ENCODE results near the gene PCDH15.
"Not testable (repeated sequence)": the region's sequence is repeated elsewhere in the genome, so short reads cannot be mapped to it uniquely, and the experiment has no call there.

Gene PCDH15

DNA sequence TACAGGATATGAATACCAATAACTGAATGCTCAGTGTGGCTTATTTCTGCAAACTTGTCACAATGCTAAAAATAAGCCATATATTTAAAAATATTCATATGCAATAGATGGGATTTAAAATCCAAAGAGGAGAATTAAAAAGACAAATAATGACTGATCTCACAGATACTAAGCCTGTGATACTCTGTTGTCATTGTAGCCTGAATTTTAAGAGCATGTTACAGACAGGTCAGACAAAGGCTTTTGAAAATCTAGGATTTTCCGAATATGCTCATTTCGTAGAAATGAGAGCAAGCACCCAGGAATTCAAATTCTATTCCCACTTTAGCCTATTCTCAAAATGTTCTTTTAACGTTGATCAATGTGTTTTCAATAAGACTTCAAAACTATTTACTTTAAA is 269.7 kb downstream of the PCDH15 start:
- DNase-seq: no peak

DNA sequence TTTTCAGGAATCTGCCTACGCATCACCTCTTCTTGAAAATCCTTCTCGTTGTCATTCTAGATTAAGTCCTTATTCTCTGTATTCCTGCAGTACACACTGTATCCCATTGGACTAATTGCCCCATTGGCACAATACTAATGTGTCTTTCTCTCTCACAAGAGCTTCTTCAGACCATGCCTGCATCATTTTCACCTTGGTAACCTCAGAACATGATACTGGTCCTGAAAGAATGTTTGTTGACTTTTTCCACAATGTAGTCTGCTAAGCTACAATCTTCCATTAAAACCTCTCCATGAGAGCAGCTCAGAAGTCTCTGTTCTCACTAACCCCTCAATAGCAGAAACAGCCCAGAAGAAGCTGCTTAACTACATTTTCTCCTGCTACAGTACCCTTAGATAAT is 270.7 kb downstream of the PCDH15 start:
- no peak for DNase-seq

DNA sequence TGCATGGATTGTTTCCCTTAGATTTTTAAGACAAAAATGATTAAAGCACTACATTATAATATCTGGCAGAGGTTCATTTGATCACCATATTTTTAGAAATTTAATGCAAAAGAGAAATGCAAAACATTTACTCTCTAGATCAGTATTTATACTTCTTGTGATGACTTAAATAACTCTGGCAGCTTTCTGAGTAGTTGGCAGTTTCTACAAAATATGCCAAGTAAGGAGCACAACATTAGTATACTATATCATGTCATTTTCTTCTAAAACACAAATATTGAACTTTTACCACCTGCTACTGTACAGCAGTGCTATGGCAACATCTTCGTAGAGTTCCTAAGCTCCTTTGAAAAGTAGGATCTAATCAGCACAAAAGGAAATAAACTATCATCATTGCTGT is 275.2 kb downstream of the PCDH15 start:
- no peak for DNase-seq

DNA sequence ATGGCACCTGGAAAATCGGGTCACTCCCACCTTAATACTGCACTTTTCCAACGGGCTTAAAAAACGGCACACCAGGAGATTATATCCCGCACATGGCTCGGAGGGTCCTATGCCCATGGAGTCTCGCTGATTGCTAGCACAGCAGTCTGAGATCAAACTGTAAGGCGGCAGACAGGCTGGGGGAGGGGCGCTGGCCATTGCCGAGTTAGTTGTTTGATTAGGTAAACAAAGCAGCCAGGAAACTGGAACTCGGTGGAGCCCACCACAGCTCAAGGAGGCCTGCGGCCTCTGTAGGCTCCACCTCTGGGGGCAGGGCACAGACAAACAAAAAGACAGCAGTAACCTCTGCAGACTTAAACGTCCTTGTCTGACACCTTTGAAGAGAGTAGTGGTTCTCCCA is 285.8 kb downstream of the PCDH15 start:
- not testable (repeated sequence) for DNase-seq

DNA sequence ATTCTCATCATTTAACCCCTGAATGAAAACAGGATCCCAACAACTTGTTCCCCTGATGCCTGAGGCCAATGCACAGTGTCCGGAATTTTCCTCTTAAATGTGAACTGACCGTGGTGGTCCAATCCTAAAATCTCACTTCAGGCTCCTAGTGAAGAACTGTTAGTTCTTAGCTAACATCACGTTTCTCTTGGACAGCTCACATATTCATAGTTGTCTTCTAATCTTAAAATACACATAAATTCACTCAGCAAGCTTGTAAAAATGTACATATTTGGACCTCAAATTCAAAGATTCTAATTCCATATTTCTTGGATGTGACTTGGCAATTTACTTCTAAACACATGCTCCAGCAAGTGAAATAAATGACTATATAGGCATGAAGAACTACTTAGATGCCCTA is 297.2 kb downstream of the PCDH15 start:
- DNase-seq: no peak

DNA sequence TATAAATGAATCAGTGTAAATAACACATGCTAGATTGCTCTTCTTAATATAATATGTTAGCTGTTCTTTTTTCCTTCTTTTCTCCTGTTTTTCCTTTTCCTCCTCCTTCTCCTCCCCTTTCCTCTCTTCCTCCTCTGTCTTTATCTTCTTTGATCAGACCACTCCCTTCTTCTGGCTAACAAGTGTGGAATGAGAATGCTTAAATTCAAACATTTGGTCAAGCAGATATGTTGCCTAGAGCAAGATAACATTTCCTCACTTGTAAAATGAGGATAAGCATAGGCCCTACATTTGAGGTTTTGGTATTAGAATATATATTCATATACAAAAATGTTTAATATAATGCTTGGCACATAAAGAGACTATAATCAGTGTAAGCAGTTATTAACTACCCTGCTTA is 299.1 kb downstream of the PCDH15 start:
- no peak for DNase-seq

DNA sequence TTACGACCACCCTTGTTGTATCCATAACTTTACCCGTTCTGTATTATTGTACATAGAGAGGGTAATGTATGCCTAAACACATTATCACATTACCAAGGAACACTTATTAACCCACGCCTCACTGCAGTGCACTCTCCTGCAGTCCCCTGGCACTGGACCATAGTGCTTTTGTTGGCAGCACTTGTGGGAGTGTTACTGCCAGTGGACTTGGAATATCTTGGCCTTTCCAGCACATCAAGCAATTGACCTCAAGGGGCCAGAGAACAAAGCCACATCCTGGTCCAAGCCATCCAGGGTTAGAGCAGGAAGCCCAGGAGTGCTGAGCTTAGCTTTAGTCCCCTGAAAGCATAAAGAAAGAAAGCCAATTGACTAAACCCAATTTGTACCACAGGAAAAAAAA is 304.2 kb downstream of the PCDH15 start:
- no peak for DNase-seq

DNA sequence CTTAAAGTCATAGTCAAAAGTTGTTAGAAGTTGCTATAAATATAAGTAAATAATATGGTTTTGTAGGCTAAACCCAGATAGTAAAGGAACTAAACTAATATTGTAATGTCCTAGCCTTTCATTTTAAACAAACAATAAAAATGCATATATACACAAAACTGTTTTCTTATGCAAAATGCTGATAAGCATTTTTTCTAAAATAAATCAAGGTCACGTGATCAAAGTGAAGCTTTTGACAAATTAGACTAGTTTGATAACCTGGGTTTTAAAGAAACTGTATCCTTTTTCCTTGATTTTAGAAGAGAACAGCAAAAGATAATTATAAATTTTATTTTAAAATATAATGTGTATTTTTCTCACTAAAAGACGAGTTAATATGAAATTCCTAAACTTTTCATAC is 313.3 kb downstream of the PCDH15 start:
- no peak for DNase-seq

DNA sequence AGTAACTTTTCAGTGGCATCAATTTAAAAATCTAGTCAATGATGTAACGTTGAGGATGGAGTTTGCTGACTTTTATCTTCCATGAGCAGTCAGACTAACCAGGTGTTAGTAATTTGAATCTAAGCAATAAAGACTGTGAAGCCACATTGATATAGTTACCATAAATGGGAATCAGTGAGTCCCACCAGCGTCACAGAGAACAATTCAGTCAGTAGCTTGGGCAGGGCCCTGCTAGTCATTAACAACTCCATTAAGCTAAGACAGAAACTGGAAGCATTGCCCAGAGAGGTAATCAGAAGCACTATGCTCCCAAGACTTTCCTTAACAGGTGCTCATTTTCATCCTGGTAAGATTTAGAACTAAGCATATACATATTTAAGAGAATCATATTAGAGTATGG is 315.1 kb downstream of the PCDH15 start:
- no peak for DNase-seq

DNA sequence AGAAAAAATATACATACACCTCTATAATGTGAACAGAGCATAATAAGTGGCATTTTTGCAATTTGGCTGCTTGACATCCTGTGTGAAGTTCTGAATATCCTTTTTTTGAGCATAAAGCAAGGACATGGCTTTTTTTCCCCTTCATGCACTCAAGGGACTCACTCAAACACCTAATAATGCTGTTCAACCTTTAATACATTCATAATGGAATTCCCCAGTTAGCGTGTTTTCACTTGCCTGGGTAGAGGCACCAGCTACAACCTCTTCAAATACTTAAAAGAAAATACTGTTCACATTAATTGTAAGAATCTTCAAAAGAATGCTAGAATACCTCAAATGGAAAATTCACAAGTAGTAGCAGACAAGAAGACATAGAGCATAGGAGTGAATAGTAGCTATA is 316.8 kb downstream of the PCDH15 start:
- no peak for DNase-seq

DNA sequence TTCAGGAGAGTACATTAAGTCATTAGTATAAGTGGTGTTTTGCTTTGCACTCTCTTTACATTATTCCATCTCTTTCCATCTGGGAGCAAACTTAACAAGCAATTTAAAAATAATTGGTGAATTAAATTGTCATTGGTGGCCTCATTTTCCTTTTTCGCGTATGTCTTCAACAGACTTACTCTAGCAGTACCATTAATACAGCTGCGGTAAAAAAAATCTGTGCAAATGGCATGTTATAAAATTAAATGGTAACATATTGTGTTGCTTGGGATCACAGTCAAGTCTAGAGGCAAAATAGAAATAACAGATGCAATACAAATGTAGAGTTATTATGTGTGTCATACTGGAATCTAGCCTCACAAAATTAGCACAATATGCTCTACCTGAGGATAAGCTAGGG is 322.4 kb downstream of the PCDH15 start:
- no peak for DNase-seq

DNA sequence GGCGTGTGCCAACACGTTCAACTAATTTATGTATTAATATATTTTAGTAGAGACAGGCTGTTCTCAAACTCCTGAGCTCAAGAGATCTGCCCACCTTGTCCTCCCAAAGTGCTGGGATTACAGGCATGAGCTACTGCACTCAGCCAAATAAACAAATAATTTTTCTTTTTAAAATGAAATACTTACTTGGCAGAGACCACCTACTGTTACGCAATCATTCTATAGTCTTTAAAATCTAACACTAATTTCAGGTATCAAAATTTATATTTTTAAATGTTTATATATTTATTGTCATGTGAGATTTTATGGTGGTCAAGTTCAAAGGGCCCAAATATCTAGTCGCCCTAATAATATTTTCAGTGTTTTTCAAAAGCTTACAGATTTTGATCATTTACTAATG is 323.3 kb downstream of the PCDH15 start:
- DNase-seq: no peak

DNA sequence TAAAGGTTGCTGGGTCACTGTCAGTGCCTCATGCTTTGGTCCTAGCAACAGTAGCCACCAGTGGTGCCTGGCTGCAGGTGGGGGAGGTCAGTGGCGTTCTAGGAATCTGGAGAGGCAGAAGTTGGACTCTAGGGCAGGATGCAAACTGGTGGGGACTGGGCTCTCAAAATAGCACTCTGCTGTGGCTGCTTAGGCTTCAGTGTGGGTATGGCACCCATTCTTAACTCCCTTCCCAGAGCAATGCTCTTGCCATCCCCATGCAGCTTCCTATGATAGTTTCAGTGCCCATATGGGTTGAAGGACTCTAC is 330.8 kb downstream of the PCDH15 start:
- DNase-seq: no peak

DNA sequence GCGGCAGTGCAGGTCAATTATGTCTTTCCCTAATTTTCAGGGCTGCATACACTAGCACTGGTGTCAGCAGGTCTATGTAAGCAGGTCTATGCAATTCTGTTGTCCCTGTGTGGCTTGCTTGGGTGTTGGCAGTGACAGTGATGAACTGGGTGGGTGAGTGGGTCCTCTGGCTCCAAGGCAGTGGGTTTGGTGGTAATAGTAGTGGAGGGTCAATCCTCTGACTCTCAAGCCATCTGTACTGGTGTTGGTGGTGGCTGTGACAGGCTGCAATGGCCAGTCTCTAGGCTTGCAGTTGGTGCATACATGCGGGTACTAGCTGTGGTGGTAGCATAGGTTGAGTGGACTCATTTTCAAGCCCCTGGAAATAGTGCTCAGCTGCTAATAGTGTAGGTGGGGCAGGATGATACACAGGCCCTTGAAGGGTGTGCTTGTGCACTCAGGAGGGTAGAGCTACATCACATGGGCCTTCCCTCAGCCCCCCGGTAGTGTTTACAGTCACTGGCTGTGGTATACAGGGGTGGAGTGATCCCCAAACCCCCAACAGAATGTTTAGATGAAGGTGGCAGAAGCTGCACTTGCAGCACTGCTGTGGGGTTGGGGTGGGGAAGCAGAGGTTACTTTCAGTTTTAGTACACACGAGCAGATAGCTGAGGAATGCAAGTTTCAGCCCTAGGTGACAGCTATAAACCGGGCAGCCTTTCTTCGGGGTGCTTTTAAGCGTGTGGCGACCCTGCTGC is 331.3 kb downstream of the PCDH15 start:
- DNase-seq: no peak

DNA sequence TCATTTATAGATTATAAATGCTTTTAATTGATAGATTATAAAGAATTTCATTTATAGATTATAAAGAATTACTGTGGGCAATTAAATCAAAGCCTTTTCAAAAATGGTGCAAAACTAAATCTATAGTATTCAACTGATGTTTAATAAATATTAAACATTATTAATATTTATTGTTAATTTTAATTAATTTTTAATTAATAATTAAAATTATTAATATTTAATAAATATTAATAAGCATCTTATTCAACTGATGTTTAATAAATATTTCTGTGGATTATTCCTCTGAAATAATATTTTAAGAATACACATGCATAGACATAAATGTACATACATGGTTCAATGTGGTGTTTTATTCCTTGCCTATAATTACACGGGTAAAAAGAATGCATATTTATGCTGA is 346.8 kb downstream of the PCDH15 start:
- DNase-seq: no peak

DNA sequence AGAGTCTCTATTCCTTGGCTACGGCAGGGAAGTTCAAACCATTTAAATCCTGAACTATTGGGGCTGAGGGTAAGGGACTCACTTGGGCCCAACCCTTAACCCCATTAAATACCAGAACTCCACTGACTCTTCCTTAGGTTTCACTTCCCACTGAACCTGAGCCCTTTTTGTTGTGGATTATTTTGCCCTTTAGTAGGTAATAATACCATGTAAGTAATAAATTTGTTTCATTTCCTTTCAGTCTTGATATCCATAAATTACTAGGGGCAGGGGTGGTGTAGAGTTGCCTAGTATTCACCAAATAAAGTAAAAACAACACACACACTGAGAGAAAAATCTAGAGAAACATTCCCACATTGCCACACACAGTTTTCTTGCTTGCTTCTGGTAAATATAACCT is 352.0 kb downstream of the PCDH15 start:
- DNase-seq: no peak

DNA sequence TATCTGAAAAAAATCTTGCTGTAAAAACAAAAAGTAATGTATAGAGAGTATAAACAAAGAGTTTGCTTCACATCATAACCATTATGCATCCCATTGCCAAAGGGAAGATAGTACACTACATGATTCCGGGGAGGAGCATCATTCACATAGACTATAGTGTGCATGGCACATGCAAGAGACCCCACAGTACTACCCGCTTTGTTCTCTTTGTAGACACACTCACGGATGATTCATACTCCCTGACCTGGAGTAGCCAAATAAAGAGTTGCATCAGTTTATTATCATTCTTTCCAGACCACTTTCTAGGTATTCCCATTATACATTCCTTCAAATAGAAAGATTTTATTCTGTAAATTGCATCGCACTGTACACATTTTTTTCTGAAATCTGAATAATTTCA is 356.9 kb downstream of the PCDH15 start:
- no peak for DNase-seq

DNA sequence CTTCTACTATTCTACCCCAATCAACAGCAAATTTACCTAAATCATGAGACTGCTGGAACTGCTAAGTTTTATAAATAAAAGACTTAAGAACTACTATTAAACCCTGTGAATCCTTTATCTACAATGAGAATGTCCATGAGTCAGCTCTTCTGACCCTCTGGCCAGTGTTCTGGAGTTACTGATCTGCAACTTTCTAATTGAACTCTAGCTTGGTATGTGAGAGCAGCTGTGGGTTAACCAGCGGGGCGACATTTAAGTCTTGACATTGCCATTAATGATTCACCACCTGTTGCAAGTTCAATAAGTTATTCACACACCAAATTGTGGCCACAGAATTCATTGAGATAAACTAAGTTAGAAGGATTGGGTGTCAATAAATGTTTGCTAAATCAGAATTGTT is 359.8 kb downstream of the PCDH15 start:
- no peak for DNase-seq

DNA sequence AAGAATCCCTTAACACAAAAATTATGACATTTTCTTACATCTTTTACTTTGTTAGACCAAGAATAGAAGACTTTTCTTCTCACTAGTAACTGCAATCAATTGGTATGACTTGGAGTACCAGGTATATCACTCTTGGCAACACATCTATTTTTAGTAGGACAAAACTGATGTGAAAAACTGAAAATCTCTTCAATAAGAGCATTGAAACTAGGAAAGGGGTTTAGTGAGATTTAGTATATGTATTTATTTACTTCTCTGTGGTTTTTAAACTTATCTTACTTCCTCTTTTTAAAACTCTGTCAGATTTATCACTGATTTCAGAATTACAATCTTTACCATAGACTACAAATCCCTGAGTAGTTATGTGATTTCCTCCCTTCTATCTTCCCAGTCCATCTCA is 366.2 kb downstream of the PCDH15 start:
- DNase-seq: no peak

DNA sequence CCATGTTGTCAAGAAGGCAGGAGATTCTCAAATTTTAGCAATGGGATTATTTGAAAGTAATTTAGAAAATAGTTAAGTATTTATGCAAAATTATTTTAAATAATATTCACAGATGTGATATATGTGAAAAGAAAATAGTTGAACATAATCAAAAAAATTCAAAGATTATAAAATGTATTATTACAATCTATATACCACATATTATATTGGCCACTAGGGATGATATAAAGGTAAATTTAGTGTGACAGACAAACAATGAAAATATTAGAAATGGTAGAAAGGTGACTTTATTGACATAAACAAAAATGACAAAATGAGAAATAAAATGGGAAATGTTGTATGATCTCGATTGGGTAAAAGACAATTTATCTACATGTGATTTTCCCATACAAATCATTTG is 385.5 kb downstream of the PCDH15 start:
- no peak for DNase-seq

DNA sequence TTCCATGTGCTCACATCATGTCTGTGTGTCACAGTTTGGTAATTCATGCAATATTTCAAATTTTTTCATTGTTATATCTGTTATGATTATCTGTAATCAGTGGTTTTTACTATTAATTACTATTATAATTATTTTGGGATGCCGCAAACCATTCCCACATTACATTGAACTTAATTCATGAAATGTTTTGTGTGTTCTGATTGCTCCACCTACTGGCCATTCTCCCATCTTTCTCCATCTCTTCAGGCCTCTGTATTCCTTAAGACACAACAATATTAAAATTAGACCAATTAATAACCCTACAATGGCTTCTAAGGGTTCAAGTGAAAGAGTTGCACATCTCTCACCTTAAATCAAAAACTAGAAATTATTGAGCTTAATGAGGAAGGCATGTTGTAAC is 398.5 kb downstream of the PCDH15 start:
- no peak for DNase-seq

DNA sequence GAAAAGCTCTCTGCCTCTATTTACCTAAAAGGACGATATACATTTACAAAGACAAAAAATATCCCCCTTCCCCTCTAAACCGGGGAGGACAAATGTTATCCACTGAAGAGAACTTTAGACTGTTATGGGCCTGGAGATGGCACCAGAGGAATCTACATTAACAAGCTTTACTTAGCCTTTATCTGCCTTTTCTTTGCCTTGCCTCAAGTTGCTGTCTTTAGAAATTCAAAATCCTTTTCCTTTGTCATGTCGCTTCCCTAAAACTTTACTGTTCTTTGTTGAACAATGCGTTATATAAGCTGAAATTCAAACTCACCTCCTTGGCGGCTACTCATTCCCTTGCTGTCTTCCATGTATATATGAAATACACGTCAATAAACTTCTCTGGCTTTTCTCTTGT is 405.0 kb downstream of the PCDH15 start:
- DNase-seq: no peak

DNA sequence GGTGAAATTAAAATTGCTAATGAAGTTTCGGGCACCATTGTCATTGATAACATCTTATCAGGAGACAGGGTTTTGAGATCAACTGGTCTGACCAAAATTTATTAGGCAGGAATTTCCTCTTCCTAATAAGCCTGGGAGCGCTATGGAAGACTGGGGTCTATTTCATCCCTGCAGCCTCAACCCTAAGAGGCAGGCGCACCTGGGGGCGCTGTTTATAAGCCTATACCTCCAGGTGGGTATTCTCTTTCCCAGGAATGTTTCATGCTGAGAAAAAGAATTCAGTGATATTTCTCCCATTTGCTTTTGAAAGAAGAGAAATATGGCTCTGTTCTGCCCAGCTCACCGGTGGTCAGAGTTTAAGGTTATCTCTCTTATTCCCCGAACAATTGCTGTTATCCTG is 406.4 kb downstream of the PCDH15 start:
- not testable (repeated sequence) for DNase-seq

DNA sequence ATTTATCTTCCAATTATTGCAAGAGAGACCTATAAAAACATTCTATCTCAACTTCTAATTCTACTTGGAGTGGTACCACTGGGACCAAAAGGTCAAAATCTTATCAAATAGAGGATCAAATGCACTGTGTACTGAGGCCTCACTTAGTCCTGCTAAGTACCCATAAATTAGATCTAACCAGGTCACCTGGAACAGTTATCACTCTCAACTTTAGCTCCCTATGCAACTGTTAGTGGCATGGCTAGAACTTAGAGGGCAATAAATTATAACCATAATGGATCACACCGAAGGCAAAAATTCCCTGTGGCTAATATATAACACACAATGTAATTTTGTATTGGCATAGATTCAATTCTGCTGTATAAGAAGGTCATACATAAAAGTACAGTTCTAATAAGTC is 428.9 kb downstream of the PCDH15 start:
- DNase-seq: no peak

DNA sequence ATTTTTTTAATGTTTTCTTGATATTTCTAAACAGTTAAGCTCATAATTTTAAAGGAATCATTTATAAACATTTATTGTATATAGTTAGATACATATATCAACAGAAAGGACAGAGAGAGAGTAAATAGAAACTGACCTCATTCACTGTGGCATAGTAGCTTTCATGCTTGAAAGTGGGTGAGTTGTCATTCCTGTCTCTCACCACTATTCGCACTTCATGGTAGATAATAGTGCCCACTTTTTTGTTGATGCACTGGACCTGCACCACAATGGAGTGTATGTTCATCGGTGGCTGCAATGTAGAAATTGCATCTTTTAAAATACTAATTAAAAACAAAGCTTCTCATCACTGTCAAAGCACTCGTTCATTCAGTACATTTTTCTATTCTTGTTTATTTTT is 432.0 kb downstream of the PCDH15 start:
- DNase-seq: no peak

DNA sequence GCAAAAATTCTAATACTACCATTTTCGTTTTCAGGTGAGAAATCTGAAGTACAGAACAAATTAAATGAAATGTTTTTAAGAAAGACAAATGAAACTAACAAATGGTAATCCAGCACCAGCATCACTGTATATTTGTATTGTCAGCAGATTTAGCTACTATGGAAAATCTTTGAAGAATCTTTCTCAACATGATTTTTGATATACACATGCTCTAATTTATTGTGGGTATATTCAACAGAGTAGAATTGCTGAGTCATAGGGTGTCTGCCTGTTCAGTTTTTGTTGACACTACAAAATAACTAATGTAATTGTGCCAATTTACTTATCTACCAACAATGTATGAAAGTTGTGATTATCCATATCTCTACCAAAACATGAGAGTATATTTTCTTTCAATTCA is 437.6 kb downstream of the PCDH15 start:
- no peak for DNase-seq
